AG04450 (cell line): Measurements from ENCODE around the gene GOSR2. TPM values are rescaled to one million over a fixed set of nuclear protein-coding genes. Genes with fewer than 3 reads are reported as not detected.

Experiments
- CTCF ChIA-PET: fragments of 300-600, 350-600 bp; formaldehyde crosslinking; extraction: SDS; loops from one replicate; lab custom pipeline; 2022; ENCODE audit warnings: antibody characterized with exemption, inconsistent platforms; lab: Charles Lee
- POLR2A ChIA-PET: fragments of 350-600 bp; formaldehyde crosslinking; extraction: SDS; loops from one replicate; lab custom pipeline; 2021; ENCODE audit warnings: antibody characterized with exemption, inconsistent platforms; lab: Yijun Ruan, JAX
- DNase-seq: peaks from one replicate; pipeline ENCODE4 v3.0.0-alpha.2; 2011; ENCODE audit warnings: low read depth, low spot score
- H3K27ac ChIP-seq: one replicate; pipeline ENCODE4 v1.5.1; 2012; ENCODE audit warnings: low read depth, low read length, control low read depth
- H3K27me3 ChIP-seq: one replicate; pipeline ENCODE4 v1.6.0; 2012; ENCODE audit warnings: low read length; ENCODE audit not compliant: control insufficient read depth, insufficient read depth
- H3K4me3 ChIP-seq: 2 replicates; pipeline ENCODE4 v1.5.1; 2011; ENCODE audit warnings: mild to moderate bottlenecking, low read depth, low read length, control low read depth
- H3K9me3 ChIP-seq: 2 replicates; pipeline ENCODE4 v1.5.1; 2012; ENCODE audit warnings: low read length; ENCODE audit not compliant: control insufficient read depth, insufficient read depth
- polyA plus RNA-seq: library from polyadenylated mRNA; depleted of rRNA; stranded (reverse); fragments of >200 nt; gene quantifications from 2 replicates; pipeline ENCODE4 v1.2.3, GENCODE V29; 2011
- TF ChIP-seq, protein P1 (sequence below): IDR thresholded peaks from 2 replicates; pipeline ENCODE4 v1.5.1; 2011; ENCODE audit warnings: low read depth, low read length, control low read depth, inconsistent platforms

The GOSR2 gene
- polyA plus RNA-seq, 1 experiment, result 87.7 TPM

- ChIA-PET CTCF (no interaction called here), POLR2A (no interaction called here)
- no peak overlapping the region for H3K27ac ChIP-seq
- H3K27me3 ChIP-seq, result peaks cover 53% of the 10 kb centered on the region
- no peaks in the 10 kb centered on the region; the same call in 1 of the 2 replicates for H3K9me3 ChIP-seq
- no peak for DNase-seq
- TF ChIP-seq, protein P1, sequence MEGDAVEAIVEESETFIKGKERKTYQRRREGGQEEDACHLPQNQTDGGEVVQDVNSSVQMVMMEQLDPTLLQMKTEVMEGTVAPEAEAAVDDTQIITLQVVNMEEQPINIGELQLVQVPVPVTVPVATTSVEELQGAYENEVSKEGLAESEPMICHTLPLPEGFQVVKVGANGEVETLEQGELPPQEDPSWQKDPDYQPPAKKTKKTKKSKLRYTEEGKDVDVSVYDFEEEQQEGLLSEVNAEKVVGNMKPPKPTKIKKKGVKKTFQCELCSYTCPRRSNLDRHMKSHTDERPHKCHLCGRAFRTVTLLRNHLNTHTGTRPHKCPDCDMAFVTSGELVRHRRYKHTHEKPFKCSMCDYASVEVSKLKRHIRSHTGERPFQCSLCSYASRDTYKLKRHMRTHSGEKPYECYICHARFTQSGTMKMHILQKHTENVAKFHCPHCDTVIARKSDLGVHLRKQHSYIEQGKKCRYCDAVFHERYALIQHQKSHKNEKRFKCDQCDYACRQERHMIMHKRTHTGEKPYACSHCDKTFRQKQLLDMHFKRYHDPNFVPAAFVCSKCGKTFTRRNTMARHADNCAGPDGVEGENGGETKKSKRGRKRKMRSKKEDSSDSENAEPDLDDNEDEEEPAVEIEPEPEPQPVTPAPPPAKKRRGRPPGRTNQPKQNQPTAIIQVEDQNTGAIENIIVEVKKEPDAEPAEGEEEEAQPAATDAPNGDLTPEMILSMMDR, result no peak
- no peak overlapping the region for H3K4me3 ChIP-seq
Observed at GRCh38 chr17:46886310-46886663, 36.7 kb upstream of the GOSR2 start.

GRCh38 chr17:46887717-46888116 lies 35.2 kb upstream of the GOSR2 start:
- DNase-seq, result no peak
- H3K9me3 ChIP-seq, result no peaks in the 10 kb centered on the region; the same call in 1 of the 2 replicates
- TF ChIP-seq, protein P1, result no peak
- CTCF ChIA-PET, result no interaction called here
- no peak overlapping the region for H3K4me3 ChIP-seq
- peaks cover 58% of the 10 kb centered on the region for H3K27me3 ChIP-seq
- POLR2A ChIA-PET, result no interaction called here
- no peak overlapping the region for H3K27ac ChIP-seq

DNA sequence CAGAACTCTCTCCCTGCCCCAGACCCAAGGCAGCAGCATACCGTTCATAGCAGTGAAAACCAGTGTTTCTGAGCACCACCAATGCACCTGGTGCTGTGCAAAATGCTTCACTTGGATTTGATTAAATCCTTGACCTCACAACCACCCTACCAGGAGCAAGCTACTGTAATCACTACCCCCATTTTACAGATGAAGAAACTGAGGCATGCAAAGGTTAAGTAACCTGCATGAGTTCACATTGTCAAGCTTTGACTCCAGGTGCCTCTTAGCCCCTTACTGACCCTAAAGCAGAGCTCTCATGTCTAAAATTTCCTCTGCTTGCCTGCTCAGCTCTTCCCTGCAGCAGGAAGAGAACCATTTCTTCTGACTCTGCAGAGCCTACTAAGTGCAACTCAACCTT lies 34.2 kb upstream of the GOSR2 start:
- POLR2A ChIA-PET, result no interaction called here
- Histone ChIP-seq H3K9me3 (no peaks in the 10 kb centered on the region; the same call in 1 of the 2 replicates), H3K4me3 (no peak overlapping the region), H3K27ac (no peak overlapping the region), H3K27me3 (peaks cover 62% of the 10 kb centered on the region)
- TF ChIP-seq, protein P1, result no peak
- CTCF ChIA-PET, result no interaction called here
- DNase-seq, result no peak

DNA sequence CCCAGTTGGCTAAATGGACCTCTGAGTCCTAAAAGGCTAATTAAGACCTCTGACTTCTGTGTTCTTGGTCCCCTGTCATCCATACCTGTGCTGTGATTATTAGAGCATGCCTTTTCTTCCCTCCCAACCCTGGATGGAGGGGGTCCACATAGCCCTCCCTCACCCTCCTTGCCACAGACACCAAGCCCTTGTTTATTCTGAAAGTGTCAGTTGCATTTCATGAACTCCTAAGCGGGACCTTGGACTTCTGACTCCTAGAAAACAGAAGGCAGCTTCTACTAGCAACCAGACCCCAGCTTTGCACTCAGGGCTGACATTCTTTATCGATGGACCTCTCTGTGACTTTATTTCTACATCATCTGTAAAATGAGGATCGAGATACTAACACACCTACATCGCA lies 33.4 kb upstream of the GOSR2 start:
- TF ChIP-seq, protein P1, result no peak
- POLR2A ChIA-PET, result interaction anchor here (0.6 kb wide), 1 partner anchor 1191 kb away, joined by 4 read pairs; no protein-coding TSS in a partner anchor
- no peaks in the 10 kb centered on the region; the same call in 1 of the 2 replicates for H3K9me3 ChIP-seq
- DNase-seq, result no peak
- CTCF ChIA-PET, result interaction anchor here (0.6 kb wide), 1 partner anchor 108 kb away, joined by 3 read pairs; no protein-coding TSS in a partner anchor
- H3K27me3 ChIP-seq, result peaks cover 63% of the 10 kb centered on the region
- no peak overlapping the region for H3K4me3 ChIP-seq
- H3K27ac ChIP-seq, result no peak overlapping the region

DNA sequence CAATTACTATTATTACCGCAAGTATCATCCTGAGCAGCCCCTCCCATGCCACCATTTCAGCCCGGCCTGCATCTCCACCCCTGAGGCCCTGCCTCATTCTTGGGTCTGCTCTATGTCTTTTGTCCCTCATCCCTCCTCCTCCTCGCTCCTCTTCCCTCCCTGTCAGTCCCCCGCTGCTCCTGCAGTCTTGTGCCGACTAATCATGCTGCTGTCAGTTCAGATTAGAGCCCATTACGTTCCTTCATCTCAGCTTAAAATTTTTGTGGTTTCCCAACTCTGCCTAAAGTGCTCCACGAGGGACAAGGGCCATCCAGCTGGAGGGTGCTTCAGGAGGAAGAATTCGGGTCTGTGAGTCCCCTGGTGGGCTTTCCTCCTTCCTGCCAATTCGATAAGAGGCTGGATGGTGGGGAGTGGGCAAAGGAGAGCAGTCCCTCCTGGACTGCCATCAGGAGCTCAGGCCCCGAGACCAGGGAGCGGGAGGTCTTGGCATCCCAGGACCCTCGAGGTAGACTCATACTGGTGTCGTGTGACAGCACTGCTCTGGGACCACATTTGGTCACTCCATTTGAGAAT lies 32.9 kb upstream of the GOSR2 start:
- TF ChIP-seq, protein P1, result no peak
- Histone ChIP-seq H3K9me3 (no peaks in the 10 kb centered on the region; the same call in 1 of the 2 replicates), H3K27ac (no peak overlapping the region), H3K27me3 (peaks cover 66% of the 10 kb centered on the region), H3K4me3 (no peak overlapping the region)
- DNase-seq, result no peak
- POLR2A ChIA-PET, result interaction anchor here (0.6 kb wide), 1 partner anchor 1191 kb away, joined by 4 read pairs; no protein-coding TSS in a partner anchor
- CTCF ChIA-PET, result no interaction called here
